ENCODE data around the gene ERCC8.

DNA sequence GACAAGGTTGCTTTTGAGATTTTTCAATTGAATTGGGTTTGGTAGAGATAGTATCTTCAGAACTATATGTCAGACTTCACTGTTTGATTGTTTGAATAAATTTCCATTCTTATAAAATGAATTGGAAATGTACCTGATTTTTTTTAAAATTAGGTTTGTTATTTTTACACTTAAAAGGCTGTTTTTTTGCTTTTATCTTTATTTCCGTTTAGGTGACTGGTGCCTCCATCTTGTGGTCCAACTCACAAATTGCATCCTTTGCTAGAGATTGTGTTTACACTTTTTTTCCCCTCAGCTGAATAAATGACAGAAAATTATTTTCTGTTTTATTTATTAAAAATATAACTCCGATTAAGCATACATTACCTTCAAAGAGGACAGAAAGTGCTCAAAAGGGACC lies 15.7 kb upstream of the ERCC8 start:
- peak; percentile 47 for TF ChIP-seq CTCF (IDR thresholded peaks at IDR 0.05; ENCODE audit: borderline replicate concordance, extremely low read depth, low read length, poor library complexity, severe bottlenecking)
- TF ChIP-seq EZH2 (IDR thresholded peaks at IDR 0.05; ENCODE audit: borderline replicate concordance, low read depth, low read length, severe bottlenecking) = no peak

Data from DND-41 (cell line).